GM12878 (cell line): ENCODE data around the gene ZNF700.
"Not testable (repeated sequence)": the region's sequence is repeated elsewhere in the genome, so short reads cannot be mapped to it uniquely, and the experiment has no call there.

Experiments used
- CBX5 ChIP-seq: sonication (generic); IDR thresholded peaks from 2 replicates; pipeline ENCODE4 v1.6.1; 2016; ENCODE audit warnings: low read depth, moderate library complexity, mild to moderate bottlenecking, inconsistent platforms
- POLR2A ChIP-seq: IDR thresholded peaks from 2 replicates; pipeline ENCODE4 v1.6.1; 2011; ENCODE audit warnings: low read depth, mild to moderate bottlenecking, low read length
- RAD21 ChIP-seq: IDR thresholded peaks from 2 replicates; pipeline ENCODE4 v1.6.1; 2011; ENCODE audit warnings: mild to moderate bottlenecking, low read depth, low read length, moderate library complexity; ENCODE audit not compliant: insufficient read depth
- YY1 ChIP-seq: IDR thresholded peaks from 2 replicates; pipeline ENCODE4 v1.6.1; 2011; ENCODE audit warnings: low read depth, mild to moderate bottlenecking, low read length
- TF ChIP-seq, protein P1 (sequence below), 3 experiments: IDR thresholded peaks in 2 of 3; conservative IDR thresholded peaks in 1 of 3; 2 replicates each; pipeline ENCODE4 v1.5.1; 2011; ENCODE audit warnings: low read depth in 3 of 3, low read length in 3 of 3, mild to moderate bottlenecking in 3 of 3, control low read depth in 2 of 3, moderate library complexity in 2 of 3, inconsistent platforms in 1 of 3, mixed read lengths in 1 of 3; ENCODE audit not compliant: control insufficient read depth in 2 of 3, insufficient read depth in 1 of 3; ENCODE audit errors: extremely low read depth in 1 of 3

DNA sequence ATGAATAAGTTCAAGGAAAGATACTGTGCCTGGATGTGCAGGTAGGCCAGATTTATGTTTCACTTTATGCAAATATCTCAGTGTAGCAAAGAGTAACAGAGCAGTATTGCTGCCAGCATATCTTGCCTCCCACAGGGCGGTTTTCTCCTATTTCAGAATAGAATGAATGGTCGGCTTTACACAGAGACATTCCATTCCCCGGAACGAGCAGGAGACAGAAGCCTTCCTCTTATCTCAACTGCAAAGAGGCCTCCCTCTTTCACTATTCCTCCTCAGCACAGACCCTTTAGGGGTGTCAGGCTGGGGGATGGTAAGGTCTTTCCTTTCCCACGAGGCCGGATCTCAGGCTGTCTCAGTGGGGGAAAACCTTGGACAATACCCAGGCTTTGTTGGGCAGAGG, 35.0 kb upstream of the ZNF700 start:
- not testable (repeated sequence) for TF ChIP-seq POLR2A, YY1, RAD21, CBX5
- TF ChIP-seq, protein P1, sequence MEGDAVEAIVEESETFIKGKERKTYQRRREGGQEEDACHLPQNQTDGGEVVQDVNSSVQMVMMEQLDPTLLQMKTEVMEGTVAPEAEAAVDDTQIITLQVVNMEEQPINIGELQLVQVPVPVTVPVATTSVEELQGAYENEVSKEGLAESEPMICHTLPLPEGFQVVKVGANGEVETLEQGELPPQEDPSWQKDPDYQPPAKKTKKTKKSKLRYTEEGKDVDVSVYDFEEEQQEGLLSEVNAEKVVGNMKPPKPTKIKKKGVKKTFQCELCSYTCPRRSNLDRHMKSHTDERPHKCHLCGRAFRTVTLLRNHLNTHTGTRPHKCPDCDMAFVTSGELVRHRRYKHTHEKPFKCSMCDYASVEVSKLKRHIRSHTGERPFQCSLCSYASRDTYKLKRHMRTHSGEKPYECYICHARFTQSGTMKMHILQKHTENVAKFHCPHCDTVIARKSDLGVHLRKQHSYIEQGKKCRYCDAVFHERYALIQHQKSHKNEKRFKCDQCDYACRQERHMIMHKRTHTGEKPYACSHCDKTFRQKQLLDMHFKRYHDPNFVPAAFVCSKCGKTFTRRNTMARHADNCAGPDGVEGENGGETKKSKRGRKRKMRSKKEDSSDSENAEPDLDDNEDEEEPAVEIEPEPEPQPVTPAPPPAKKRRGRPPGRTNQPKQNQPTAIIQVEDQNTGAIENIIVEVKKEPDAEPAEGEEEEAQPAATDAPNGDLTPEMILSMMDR (IDR thresholded peaks at IDR 0.05 in 2 of 3, conservative IDR thresholded peaks at IDR 0.05 in 1 of 3; ENCODE audit: control insufficient read depth in 2 of 3, extremely low read depth in 1 of 3, insufficient read depth in 1 of 3, low read depth in 3 of 3, low read length in 3 of 3) = not testable (repeated sequence)
